GM19397 (cell line): ENCODE results near the gene TP53.
A peak's percentile ranks its signal among the peaks of the same experiment; 100 is the strongest.

Source experiments
- ATAC-seq: cut with Tn5 transposase; IDR thresholded peaks from one replicate; pipeline ENCODE4 v1.9.1; 2021; ENCODE audit warnings: mild to moderate bottlenecking, moderate library complexity; ENCODE audit not compliant: unreplicated experiment

Gene TP53

DNA sequence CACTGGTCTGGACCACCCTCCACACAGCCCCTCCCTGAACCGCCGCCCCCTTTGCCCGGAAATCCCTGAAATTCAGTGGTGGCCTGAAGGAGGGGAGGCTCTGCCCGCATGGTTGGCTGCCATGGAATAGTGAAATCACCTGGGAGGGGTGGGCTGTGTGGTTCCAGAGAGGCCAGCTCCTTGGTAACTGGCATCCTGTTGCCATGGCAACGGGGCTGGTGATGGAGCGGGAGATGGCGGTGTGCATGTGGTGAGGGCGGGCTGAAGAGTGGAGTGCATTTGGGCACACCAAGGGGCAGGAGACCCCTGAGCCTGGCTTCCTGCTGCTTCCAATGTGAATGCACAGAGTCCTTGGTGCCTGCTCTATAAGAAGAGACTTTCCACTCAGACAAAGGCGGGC, 20.2 kb upstream of the TP53 start:
- no peak for ATAC-seq

- ATAC-seq: no peak
These were observed 19.5 kb upstream of the TP53 start for GRCh38 chr17:7706631-7707354.

DNA sequence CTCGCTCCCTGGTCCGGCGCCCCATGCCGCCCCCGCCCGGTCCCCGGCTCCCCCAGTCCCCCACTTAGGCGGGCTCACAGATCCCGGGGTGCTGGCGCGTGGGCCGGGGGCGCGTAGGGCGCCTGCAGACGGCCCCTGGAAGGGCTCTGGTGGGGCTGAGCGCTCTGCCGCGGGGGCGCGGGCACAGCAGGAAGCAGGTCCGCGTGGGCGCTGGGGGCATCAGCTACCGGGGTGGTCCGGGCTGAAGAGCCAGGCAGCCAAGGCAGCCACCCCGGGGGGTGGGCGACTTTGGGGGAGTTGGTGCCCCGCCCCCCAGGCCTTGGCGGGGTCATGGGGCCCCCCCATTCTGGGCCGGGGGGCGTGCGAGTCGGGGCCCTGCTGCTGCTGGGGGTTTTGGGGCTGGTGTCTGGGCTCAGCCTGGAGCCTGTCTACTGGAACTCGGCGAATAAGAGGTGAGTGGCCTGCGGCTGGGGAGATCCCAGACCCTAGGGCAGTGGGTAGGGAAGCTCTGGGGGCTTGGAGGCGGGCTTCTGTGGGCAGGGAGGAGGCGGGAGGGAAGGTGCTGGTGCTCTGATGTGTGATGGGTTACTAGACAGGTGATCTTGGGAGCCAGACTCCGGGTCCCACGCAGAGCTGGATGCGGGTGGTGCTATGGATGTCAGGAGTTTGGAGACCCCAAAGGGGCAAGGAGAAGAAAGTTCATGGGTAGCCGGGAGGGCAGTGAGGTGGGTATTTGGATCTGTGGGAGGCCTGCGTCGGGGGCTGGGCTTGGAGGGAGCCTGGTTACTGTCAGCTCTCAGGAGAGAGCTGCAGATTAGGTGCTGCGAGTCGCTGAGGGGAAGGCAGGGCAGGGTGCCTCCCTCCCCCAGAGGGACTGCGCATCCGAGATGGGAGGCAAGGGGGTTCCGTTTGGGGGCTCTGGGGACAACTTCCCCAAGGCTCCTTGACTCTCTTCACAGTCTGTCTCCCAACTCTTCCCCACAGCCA, 18.3 kb upstream of the TP53 start:
- no peak for ATAC-seq

DNA sequence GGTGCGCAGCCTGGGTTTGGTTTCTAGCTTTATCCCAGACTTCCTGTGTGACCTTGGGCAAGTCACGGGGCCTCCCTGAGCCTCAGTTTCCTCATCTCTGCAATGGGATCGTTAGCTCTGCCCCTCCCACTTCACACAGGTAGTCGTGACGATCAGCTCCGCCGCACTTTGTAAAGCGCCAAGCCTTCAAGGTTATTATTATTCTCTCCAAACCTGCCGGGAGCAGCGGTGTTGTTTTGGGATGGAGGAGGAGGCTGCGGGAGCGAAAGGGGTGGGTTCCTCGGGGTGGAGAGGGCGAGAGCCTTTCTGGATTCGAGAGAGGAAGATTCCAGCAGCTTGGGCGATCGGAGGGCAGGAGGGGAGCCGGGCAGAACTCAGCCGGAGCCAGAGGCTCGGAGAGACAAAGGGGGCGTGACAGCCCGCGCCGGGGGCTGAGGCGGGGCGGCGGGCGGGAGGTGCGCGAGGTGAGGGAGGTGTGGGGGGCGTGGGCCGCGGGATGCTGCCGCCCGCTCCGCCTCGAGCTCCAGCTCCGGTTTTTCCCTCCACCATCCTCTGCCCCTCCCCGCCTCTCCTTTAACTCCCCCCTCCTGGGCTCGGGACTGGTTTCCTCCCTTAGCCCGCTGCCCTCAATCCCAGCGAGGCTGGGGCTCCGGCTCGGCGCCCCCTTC, 17.4 kb upstream of the TP53 start, which contains the start of gene EFNB3:
Gene EFNB3, plus strand, starts transcription at position 602 of the 668 bp plus-strand sequence. CDS start 397 bp downstream, outside the sequence.
- no peak for ATAC-seq

- no peak for ATAC-seq
These were observed 16.5 kb upstream of the TP53 start for GRCh38 chr17:7703584-7704479.

- ATAC-seq: no peak
These were observed 15.5 kb upstream of the TP53 start for GRCh38 chr17:7702776-7703175.

DNA sequence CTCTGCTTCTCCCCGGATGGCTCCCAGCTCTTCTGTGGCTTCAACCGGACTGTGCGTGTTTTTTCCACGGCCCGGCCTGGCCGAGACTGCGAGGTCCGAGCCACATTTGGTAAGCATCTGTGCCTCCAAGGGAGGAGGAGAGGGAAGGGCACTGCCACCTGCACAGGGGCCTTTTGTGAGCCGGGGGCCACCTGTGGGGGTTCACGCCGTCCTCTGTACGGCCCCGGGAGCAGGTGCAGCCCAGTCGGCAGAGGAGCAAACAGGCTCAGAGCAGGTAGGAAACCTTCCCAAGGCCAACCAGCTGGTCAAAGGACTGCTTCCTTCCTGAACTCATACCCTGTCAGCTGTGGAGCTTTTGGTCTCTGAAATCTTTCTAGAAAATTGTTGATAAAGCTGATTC, 14.4 kb upstream of the TP53 start:
- ATAC-seq: no peak

DNA sequence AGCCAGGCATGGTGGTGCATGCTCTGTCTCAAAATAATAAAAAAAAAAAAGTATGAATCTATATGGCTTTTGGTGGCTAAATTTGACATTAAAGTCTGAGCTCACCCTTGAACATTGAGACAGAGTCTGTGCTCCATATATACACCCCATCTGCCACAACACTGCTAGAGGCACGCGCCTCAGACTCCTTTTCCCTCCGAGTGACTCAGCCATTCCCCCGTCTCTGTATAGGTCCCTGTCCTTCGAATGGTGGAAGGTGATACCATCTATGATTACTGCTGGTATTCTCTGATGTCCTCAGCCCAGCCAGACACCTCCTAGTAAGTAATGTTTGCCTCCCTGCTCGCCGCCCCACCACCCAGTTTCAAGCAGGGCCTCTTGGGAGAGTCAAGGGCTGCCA, 13.2 kb upstream of the TP53 start:
- ATAC-seq: no peak

- ATAC-seq: no peak
These were observed 10.7 kb upstream of the TP53 start for GRCh38 chr17:7697828-7698588.

DNA sequence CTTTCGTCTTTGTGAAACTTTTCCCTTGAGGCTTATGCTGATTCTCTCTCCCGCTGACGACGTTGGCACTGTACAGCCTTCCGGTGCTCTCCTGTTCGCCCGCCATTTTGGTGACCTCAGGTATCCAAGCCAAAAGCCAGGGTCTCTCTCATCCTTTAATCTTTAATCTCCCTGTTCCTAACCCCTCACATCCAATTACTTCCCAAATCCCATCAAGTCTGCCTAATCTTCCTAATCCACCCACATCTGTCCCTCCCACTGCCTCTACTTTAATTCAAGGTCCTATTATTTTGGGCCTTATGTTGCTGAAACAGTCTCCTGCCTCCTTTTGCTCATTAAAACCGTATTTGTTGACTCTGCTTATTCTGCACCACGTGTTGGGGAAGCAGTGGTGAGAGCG, 8.3 kb upstream of the TP53 start:
- ATAC-seq: no peak

- ATAC-seq: no peak
These were observed 1.6 kb upstream of the TP53 start for GRCh38 chr17:7688808-7689316.

DNA sequence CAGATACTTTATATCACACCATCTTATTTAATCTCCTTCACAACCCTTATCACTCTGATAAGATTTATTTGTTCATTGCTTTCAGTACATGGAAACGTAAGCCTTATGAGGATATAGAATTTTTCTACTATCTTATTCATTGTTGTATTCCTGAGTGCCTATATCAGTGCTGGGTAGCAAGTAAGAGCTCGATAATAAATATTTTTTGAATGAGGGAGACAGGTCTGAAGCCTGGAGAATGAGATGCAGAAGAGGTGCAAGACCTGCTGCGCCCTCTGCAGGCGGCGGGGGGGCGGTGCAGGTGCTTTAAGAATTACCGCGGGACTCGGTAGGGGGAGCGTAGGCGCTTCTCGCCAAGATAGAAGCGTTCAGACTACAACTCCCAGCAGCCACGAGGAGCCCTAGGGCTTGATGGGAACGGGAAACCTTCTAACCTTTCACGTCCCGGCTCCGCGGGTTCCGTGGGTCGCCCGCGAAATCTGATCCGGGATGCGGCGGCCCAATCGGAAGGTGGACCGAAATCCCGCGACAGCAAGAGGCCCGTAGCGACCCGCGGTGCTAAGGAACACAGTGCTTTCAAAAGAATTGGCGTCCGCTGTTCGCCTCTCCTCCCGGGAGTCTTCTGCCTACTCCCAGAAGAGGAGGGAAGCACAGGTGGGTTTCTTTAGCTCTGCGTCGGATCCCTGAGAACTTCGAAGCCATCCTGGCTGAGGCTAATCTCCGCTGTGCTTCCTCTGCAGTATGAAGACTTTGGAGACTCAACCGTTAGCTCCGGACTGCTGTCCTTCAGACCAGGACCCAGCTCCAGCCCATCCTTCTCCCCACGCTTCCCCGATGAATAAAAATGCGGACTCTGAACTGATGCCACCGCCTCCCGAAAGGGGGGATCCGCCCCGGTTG, 868 bp upstream of the TP53 start, which contains the start of gene WRAP53:
Gene WRAP53, plus strand, starts transcription at position 570 of the 900 bp plus-strand sequence. Its CDS starts 172 bp downstream, at position 742.
- peak; percentile 64 for ATAC-seq

GRCh38 chr17:7686222-7687071, 843 bp downstream of the TP53 start:
- ATAC-seq: peak; percentile 39

DNA sequence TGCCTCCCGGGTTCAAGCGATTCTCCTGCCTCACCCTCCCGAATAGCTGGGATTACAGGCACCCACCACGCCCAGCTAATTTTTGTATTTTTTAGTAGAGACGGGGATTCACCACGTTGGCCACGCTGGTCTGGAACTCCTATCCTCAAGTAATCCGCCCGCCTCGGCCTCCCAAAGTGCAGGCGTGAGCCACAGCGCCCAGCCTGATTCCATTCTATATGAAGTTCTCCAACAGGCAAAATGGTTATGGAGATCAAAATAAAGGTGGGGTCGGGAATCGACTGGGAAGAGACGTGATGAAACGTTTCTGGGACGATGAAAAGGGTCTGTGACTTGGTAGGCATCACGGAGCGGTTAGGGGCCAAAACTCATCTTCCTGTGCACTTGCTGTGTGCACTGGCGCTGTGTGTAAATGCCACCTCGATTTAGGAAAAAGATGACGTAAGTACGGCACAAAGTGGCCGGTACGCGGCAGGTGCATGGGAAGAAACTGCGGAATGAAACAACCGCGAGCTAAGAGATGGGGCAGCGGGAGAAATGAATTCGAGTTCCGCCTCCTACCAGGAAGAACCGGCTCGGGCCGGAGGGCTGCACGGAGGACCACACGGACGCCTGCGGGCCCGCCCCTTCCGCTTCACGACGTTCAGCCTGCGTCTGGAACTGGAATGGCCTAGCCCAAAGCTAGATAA, 1.6 kb downstream of the TP53 start:
- peak; percentile 54 for ATAC-seq

GRCh38 chr17:7684851-7685532, 2.3 kb downstream of the TP53 start:
- no peak for ATAC-seq
